HG02973 (cell line): ENCODE results near the gene ZGPAT.

Experiments used
- ATAC-seq: cut with Tn5 transposase; IDR thresholded peaks from one replicate; pipeline ENCODE4 v1.9.1; 2021; ENCODE audit warnings: moderate library complexity; ENCODE audit not compliant: unreplicated experiment

Gene ZGPAT

DNA sequence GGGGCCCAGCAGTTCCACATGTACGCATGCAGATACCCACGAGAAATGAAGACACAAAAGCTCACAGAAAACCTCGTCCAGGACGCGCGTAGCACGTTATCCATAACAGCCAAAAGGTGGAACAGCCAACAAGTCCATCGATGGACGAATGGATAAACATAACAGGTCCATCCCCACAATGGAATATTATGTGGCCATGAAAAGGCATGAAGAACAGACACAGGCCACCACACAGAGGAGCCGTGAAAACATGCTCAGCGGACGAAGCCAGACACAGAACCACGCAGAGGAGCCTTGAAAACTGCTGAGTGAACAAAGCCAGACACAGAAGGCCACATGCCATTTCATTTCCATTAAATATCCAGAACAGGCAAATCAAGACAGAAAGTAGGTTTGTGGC lies 69.8 kb downstream of the ZGPAT start:
- no peak for ATAC-seq

DNA sequence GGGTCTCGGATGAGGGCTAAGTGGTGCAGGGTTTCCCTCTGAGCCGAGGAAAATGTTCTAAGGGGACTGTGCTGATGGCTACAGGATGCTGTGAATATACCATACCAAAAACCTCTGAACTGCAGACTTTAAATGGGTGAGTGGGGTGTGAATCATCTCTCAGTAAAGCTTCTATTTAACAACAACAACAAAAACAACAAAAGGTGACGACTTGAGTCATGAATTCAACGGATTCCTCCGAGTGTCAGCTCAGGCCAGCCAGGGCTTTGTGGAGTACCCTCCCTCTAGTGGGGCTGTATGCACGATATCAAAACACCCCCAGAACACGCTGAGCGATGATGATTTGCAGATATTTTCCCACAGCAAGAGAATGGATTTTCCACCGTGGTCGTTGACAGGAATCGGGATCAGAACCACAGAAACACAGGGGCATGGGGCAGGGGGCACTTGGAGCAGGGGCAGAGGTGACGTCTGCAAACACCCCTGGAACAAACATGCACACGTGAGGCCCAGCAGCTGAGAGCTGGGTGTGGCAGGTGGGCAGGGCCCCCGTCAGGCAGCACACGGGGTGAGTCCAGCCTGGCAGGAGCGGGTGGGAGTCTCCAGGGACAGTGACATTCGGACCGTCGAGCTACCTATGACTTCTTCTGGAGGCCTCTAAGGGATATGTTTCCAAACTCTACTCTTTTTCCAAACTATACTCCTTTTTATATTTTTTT lies 70.4 kb downstream of the ZGPAT start:
- no peak for ATAC-seq

DNA sequence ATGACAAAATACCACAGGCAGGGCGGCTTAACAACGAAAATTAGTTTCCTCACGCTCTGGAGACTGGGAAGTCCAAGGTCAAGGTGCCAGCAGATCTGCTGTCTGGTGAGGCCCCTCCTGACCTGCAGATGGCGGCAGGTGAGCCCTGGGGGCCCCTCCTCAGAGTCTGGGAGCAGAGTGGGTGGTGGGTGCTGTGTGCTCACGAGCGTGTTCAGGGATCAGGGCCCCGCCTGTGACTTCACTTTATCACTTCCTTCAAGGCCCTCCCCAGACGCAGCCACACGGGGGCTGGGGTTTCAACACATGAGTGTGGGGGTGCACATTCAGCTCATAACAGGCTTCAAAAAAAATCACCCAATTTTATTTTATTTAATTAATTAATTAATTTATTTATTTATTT lies 71.0 kb downstream of the ZGPAT start:
- no peak for ATAC-seq

DNA sequence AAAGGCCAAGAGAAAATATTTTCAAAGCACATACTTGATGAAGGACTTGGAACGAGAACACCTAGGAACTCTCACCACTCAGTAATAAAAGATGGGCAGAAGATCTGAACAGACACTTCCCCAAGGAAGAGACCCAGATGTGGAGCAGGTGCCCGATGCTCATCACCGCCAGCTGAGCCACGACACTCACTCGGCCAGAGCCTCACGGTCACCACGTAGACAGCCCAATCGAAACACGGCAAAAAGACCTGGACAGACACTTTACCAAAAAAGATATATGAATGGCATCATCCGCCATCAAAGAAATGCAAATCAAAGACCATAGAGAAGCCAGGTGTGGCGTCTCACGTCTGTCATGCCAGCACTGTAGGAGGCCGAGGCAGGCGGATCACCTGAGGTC lies 73.3 kb downstream of the ZGPAT start:
- ATAC-seq: no peak

DNA sequence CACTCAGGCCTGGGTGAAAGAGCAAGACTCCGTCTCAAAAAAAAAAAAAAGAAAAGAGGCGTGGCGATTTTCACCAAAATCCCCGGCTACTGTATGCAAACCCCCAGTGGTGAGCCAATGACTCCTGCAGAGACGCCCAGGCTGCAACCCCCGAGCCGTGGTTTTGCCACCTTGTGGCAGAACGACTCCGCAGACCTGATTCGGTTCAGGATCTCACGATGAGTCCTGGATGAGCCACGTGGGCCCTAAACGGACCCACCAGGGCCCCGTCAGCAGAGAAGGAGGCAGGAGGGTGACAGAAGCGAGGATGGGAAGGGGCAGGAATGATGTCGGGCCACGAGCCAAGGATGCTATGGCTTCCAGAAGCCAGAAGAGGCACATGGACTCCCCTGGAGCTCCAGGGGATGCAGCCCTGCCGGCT lies 74.2 kb downstream of the ZGPAT start:
- no peak for ATAC-seq

DNA sequence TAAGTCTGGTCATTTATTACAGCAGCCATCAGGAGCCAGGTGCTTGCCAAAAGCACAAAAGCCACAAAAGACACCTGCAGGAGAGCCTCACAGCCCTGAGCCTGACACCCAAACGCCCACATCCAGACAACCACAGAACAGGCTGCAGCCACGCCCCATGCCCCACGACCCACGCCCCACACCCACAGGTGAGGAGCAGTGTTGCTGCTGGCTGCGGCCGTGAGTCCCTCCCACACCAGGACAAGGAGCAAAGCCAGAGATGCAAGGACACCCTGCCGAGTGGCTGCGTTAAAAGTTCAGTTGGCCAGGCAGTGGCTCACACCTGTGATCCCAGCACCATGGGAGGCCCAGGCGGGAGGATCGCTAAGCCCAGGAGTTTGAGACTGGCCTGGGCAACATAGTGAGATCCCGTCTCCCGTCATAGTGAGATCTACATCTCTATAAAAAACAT lies 74.7 kb downstream of the ZGPAT start:
- no peak for ATAC-seq

DNA sequence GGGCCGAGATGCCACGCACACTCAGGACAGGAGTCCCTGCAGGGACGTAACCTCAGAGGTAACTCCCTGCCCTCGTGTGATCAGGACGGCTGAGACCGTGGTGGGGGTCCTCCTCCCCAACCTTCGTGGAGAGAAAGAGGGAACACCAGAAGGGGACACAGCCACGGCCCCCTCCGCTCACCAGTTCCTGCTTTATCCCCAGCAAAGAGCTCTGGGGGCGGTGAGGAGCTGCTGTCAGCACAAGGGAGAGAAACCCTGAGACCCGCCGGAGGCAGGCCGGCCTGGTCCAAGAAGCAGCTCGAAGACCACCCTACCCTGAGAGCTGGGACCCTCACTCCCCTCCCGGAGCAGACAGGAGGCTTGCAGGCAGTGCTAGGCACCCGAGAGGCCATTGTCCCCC lies 76.1 kb downstream of the ZGPAT start:
- no peak for ATAC-seq

DNA sequence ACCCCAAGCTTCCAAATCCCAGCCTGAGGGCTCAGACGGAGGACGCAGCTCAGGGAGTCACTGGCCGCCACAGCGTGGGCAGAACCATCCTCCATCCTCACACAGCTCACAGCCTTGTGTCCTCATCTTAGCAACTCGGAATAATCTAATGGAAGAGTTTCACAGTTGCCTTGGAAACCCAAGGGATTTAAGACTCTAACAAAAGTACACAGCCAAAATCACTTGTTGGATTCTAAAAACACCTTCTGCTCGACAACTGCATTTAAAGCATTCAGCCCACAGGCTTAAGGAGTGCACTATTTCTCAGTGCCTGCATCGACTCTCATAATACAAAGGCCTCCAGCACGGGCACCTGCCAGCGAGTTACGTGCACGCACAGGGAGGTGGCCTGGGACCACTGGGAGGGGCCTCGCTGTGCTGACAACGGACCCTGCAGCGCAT lies 77.9 kb downstream of the ZGPAT start:
- no peak for ATAC-seq
